SIG-M5 treated with dmso at 0.1 percent for 504 hours (cell line): ENCODE results near the gene CD58.

Experiments used
- DNase-seq: peaks from one replicate; lab custom pipeline; 2025; ENCODE audit not compliant: unreplicated experiment; lab: John Stamatoyannopoulos, UW

The CD58 gene

DNA sequence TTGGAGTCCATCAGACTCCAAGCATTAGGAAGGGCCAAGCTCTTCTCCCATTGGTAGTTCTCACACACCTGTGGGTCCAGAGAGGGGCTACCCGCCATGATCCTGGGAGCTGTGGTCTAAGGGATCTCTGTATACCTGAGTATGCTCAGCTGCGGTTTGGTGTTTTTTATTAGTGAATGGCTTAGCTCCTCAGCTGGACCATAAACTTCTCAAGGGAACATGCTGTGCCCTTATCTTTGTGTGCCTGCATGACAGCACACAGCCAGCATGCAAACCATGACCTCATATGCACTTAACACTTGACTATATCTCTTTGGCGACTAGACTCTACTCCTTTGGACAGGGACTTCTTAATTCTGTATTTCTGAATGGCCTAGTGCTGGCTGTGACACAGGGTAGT is 94.5 kb downstream of the CD58 start:
- no peak for DNase-seq

DNA sequence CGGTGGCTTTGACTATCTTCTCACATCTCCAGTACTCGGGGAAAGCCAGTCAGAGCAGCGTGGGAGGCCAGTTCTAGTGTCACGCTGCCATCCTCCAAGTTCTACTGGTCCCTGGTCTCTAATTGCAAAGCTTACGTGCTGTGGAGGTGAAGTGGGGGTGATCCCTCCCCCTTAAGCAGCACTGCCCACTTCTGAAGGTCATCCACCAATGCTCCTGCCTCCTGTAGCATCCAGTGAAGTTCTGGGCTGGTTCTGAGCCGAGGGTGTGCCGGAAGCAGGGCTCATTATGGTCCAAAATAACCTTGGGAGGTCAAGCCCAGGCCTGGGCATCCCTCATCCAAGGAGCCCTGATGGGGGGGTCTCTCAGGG is 95.0 kb downstream of the CD58 start:
- DNase-seq, result no peak

DNA sequence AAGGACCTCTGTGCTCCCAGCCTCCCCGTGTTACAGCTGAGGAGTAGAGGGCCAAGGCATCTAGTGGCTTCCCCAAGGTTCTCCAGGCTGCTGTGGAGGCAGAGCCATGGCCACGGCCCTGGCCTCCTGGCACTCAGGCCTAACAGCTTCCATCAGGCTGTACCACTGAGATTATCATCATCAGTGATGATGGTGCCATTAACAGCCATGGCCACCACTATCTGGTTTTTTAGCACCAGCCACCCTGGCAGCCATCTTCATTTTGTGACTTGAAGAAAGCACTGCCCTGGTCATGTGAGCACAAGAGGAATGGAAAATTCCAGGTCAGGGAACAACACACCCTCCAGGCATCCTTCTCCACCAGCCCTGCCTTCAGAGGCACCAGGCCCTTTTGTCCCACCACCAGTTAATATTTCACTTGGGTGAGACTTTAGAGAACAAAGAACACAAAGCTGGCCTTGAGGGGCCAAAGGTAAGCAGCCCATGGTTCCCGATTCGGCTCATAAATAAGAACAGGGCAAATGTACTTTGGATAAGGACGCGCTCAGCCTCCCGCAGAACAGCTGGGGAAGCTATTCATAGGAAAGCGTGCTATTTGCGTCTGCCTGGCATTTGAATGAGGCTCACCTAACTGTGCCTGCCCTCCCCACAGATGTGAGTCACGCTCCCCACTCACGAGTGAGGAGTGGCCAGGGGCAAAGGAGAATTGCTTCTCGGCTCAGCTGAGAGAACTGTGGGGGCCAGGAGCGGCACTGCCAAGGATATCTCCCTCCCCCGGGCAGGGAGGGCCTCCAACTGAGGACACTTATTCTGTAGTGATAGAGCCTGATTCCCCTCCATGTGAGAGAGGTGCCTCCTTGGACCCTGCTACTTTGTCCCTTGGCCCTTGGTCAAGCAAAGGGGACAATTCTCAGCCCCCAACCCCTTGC is 95.6 kb downstream of the CD58 start:
- DNase-seq, result no peak

DNA sequence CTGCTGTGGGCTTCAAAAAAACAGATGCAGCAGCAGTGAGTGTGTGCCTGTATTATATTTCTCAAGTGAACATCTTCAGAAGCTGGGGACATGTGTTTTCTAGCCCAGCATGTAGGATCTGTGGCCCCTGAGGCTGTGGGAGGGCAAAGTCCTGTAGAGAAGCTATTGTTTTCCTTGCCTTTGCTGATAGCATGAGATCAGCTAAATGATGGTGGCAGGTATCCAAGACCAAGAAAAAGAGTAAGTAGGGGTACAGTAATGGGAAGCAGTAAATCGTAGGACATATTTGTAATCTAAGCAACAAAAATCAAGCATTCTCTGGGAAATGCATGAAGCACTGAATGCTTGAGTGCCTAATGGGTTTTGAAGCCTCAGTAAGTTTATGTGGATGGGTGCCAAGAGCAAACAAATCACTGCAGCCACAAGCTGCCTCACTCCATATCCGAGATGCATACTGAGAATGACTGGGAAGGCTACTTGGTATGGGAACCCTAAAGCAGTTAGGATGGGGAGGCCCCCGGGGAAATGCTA is 98.3 kb downstream of the CD58 start:
- DNase-seq, result no peak

DNA sequence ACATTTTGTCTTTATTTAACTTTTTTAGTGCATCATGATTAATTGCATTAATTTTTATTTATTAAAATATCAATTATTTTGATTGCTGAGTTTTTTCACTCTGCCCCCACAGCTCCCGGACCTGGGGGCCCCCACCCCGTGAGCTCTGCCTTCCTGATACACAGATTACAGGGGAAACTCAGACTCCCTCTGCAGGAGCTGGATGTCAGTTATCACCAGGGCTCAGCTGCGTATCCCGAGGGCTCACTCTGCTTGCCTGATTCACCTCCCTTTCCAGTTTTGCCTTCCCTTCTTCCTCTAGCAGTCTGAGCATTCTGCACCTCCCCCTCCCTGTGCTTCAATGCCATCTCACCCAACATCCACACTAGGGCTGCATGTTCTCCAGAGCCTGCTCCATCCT is 99.6 kb downstream of the CD58 start:
- DNase-seq, result no peak

DNA sequence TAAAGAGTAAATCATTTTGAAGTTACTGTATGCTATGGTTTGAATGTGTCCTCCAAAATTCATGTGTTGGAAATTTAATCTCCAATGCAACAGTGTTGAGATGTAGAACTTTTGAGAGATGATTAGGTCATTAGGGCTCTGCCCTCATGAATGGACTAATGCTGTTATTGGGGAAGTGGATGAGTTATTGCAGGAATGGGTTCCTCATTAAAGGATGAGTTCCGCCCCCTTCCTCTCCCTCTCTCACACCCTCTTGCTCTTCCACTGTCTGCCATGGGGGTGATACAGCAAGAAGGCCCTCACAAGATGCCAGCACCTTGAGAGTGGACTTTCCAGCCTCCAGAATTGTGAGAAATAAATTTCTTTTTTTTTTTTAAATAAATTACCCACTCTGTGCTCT is 100.2 kb downstream of the CD58 start:
- no peak for DNase-seq

DNA sequence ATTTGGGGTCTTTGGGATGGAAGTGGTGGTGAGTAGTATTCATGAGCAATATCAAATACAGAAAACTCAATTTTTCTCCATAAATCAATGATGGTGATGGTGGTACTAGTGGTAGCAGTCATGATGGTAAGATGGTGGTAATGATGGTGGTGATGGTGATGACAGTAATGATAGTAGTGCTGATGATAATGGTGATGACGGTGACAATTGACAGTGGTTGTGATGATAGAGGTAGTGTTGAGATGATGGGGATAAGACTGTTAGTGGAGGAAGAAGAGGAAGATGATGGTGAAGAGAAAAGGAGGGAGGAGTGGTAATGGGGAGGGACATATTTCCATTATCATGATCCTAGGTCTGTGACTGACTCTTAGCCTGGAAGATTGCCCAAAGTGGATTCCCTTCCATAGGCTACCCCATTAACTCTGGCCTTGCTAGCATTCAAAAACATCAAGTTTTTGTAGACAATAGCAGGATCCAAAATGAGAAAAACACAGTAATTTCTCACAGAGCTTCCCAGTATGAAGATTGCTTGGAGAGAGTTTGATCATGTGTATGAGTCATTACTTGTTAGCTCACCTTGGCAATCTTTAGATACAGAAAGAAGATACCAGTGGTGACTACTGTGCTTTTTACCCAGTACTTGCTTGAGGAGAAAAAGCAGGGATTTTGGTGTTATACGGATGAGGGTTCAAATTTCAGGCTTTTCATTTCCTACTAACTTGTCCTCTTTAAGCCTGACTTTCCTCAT is 103.8 kb downstream of the CD58 start:
- no peak for DNase-seq

DNA sequence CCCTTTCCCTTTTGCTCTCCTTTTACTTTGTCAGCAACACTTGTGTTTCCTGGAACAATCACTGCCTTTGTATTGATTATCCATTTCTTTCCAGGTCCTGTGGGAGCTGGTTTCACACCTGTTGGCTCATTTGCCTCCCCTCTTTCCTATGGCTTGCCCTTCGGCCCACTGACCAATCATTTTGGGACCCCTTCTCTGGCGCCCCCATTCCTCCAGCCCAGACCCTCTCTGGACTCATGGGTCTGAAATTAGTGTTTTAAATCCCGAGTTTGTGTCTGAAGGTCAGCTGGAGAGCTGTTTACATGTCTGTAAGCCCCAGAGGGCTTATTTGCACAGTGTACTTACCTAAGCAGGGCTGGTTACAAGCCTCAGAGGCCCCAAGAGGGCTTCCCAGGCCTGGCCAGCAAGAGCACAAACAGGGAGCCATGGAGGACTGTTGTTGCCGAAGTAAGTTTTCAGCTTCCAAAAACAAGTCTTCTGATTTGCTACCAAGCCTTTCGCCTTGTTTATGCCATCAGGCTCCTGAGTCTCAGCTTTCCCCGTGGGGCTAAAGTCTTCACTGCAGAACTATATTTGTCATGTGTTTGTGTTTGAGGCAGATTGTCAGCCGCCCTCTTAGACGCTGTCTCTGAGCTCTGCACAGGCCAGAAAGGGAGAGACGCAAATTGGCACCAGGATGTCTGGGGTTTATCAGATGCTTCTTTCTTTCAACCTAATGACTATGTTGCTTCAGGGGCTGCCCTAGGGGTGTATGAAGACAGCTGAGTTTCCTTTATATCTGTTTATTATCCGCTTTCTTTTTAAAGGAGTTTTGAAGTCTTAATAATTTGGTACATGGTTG is 104.8 kb downstream of the CD58 start:
- DNase-seq, result no peak

DNA sequence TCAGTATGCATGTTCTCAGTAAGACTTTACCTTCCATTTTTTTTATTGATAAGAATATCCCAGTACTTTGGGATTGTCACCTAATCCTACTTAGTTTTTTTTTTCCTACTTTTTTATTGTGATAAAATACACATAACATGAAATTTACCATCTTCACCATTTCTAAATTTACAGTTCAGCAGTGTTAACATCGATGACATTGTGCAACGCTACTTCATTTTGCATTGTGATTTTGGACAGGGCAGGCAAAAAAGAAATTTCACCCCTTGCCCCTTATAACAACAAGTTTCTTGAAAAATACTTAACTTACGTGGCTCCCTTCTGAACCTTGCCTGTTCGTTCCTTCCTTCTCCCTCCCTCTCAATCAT is 105.4 kb downstream of the CD58 start:
- no peak for DNase-seq
